ENCODE results near the gene GTF2A1L. TPM values are rescaled to one million over a fixed set of nuclear protein-coding genes. Genes with fewer than 3 reads are reported as not detected.

Gene GTF2A1L
- polyA plus RNA-seq, 1 donor from 2014 or later = 0.51 TPM

GRCh38 chr2:48695991-48696390 is 78.3 kb downstream of the GTF2A1L start:
- H3K27me3 ChIP-seq (ENCODE audit: insufficient read depth, low read depth, low read length) = no peaks in the 10 kb centered on the region
- no peak overlapping the region for H3K4me2 ChIP-seq (ENCODE audit: low read length)
- H3K79me2 ChIP-seq (replicated peaks; ENCODE audit: insufficient read depth, low read length) = no peaks in the 10 kb centered on the region
- no peak overlapping the region for H3K27ac ChIP-seq (ENCODE audit: low read length)
- TF ChIP-seq CTCF (IDR thresholded peaks at IDR 0.05; ENCODE audit: poor library complexity, severe bottlenecking) (no peak), EZH2 (IDR thresholded peaks at IDR 0.05; ENCODE audit: borderline replicate concordance, insufficient read depth, low read length, poor library complexity, severe bottlenecking) (no peak), POLR2AphosphoS5 (IDR thresholded peaks at IDR 0.05) (no peak), MXI1 (conservative IDR thresholded peaks at IDR 0.05; ENCODE audit: poor library complexity, severe bottlenecking) (no peak), EP300 (conservative IDR thresholded peaks at IDR 0.05; ENCODE audit: poor library complexity, severe bottlenecking) (no peak), REST (IDR thresholded peaks at IDR 0.05; ENCODE audit: borderline replicate concordance) (no peak), TAF1 (IDR thresholded peaks at IDR 0.05; ENCODE audit: low read depth) (no peak), SMC3 (conservative IDR thresholded peaks at IDR 0.05; ENCODE audit: poor library complexity) (no peak), RAD21 (conservative IDR thresholded peaks at IDR 0.05) (no peak)
- no peak overlapping the region for H3K9ac ChIP-seq (ENCODE audit: low read length)
- peaks cover 6% of the 10 kb centered on the region for H3F3A ChIP-seq (ENCODE audit: insufficient read depth, low read length, poor library complexity, severe bottlenecking)
- no peak overlapping the region for H2AFZ ChIP-seq (ENCODE audit: low read depth, low read length)
- no peaks in the 10 kb centered on the region for H3K9me3 ChIP-seq (ENCODE audit: low read length)
- no peaks in the 10 kb centered on the region for H3K9me2 ChIP-seq (ENCODE audit: insufficient read depth, low read length)
- H4K20me1 ChIP-seq (ENCODE audit: insufficient read depth) = no peaks in the 10 kb centered on the region
- H3K36me3 ChIP-seq (ENCODE audit: insufficient read depth, low read length) = no peaks in the 10 kb centered on the region
- H3K4me3 ChIP-seq (ENCODE audit: low read length) = no peak overlapping the region

GRCh38 chr2:48696881-48697280 is 79.2 kb downstream of the GTF2A1L start:
- Histone ChIP-seq H4K20me1 (ENCODE audit: insufficient read depth) (no peaks in the 10 kb centered on the region), H3K27me3 (ENCODE audit: insufficient read depth, low read depth, low read length) (no peaks in the 10 kb centered on the region), H3K27ac (ENCODE audit: low read length) (no peak overlapping the region), H3K9me3 (ENCODE audit: low read length) (no peaks in the 10 kb centered on the region), H3F3A (ENCODE audit: insufficient read depth, low read length, poor library complexity, severe bottlenecking) (peaks cover 6% of the 10 kb centered on the region), H3K9ac (ENCODE audit: low read length) (no peak overlapping the region), H3K79me2 (replicated peaks; ENCODE audit: insufficient read depth, low read length) (no peaks in the 10 kb centered on the region), H3K9me2 (ENCODE audit: insufficient read depth, low read length) (no peaks in the 10 kb centered on the region), H2AFZ (ENCODE audit: low read depth, low read length) (no peak overlapping the region), H3K36me3 (ENCODE audit: insufficient read depth, low read length) (no peaks in the 10 kb centered on the region), H3K4me3 (ENCODE audit: low read length) (no peak overlapping the region), H3K4me2 (ENCODE audit: low read length) (no peak overlapping the region)
- TF ChIP-seq EZH2 (IDR thresholded peaks at IDR 0.05; ENCODE audit: borderline replicate concordance, insufficient read depth, low read length, poor library complexity, severe bottlenecking) = no peak
- no peak for TF ChIP-seq SMC3 (conservative IDR thresholded peaks at IDR 0.05; ENCODE audit: poor library complexity)
- TF ChIP-seq REST (IDR thresholded peaks at IDR 0.05; ENCODE audit: borderline replicate concordance) = no peak
- TF ChIP-seq MXI1 (conservative IDR thresholded peaks at IDR 0.05; ENCODE audit: poor library complexity, severe bottlenecking) = no peak
- no peak for TF ChIP-seq TAF1 (IDR thresholded peaks at IDR 0.05; ENCODE audit: low read depth)
- TF ChIP-seq POLR2AphosphoS5 (IDR thresholded peaks at IDR 0.05) = no peak
- TF ChIP-seq EP300 (conservative IDR thresholded peaks at IDR 0.05; ENCODE audit: poor library complexity, severe bottlenecking) = no peak
- TF ChIP-seq RAD21 (conservative IDR thresholded peaks at IDR 0.05) = no peak
- no peak for TF ChIP-seq CTCF (IDR thresholded peaks at IDR 0.05; ENCODE audit: poor library complexity, severe bottlenecking)
